ENCODE results near the gene CCDC73.

CCDC73 gene

GRCh38 chr11:32820497-32820896 lies 26.0 kb upstream of the CCDC73 start:
- Histone ChIP-seq H3K9me3 (replicated peaks in 1 of 11) (no peaks in the 10 kb centered on the region), H3K27ac (no peak overlapping the region), H3K4me3 (no peak overlapping the region), H3K27me3 (no peaks in the 10 kb centered on the region), H3K4me1 (peaks cover 0 to 23% (median 4%) of the 10 kb centered on the region in 10 experiments; a peak in 8 of 20 replicates), H3K9ac (no peak overlapping the region), H3K36me3 (no peaks in the 10 kb centered on the region), H4K20me1 (no peaks in the 10 kb centered on the region), H3K4me2 (no peak overlapping the region)
- no peak for TF ChIP-seq Cebpa-rat (IDR thresholded peaks at IDR 0.05)

- no peak overlapping the region for H3K27ac ChIP-seq
- peak overlapping the region in 2 of 11 experiments; percentile 8 to 19; a peak in 2 of 22 replicates for H3K4me2 ChIP-seq
- H3K9me3 ChIP-seq (replicated peaks in 1 of 11), result no peaks in the 10 kb centered on the region
- no peaks in the 10 kb centered on the region for H4K20me1 ChIP-seq
- H3K4me3 ChIP-seq, result no peak overlapping the region
- no peak for TF ChIP-seq Cebpa-rat (IDR thresholded peaks at IDR 0.05)
- no peaks in the 10 kb centered on the region for H3K36me3 ChIP-seq
- no peak overlapping the region for H3K9ac ChIP-seq
- no peaks in the 10 kb centered on the region for H3K27me3 ChIP-seq
- H3K4me1 ChIP-seq, result peaks cover 0 to 23% (median 4%) of the 10 kb centered on the region in 10 experiments; a peak in 8 of 20 replicates
These were observed 24.7 kb upstream of the CCDC73 start for GRCh38 chr11:32819187-32819586.

GRCh38 chr11:32817852-32818183 lies 23.4 kb upstream of the CCDC73 start:
- Histone ChIP-seq H3K36me3 (no peaks in the 10 kb centered on the region), H4K20me1 (no peaks in the 10 kb centered on the region), H3K4me2 (no peak overlapping the region), H3K4me3 (no peak overlapping the region), H3K9me3 (replicated peaks in 1 of 11) (no peaks in the 10 kb centered on the region), H3K27me3 (no peaks in the 10 kb centered on the region), H3K9ac (no peak overlapping the region), H3K27ac (no peak overlapping the region), H3K4me1 (peaks cover 0 to 17% (median 2%) of the 10 kb centered on the region in 10 experiments; a peak in 8 of 20 replicates)
- no peak for TF ChIP-seq Cebpa-rat (IDR thresholded peaks at IDR 0.05)

GRCh38 chr11:32817181-32817851 lies 22.9 kb upstream of the CCDC73 start:
- Histone ChIP-seq H3K27ac (no peak overlapping the region), H3K4me1 (peaks cover 0 to 14% (median 2%) of the 10 kb centered on the region in 10 experiments; a peak in 6 of 20 replicates), H3K4me2 (no peak overlapping the region), H3K9me3 (replicated peaks in 1 of 11) (no peaks in the 10 kb centered on the region), H3K27me3 (no peaks in the 10 kb centered on the region), H3K9ac (no peak overlapping the region), H3K36me3 (no peaks in the 10 kb centered on the region), H4K20me1 (no peaks in the 10 kb centered on the region), H3K4me3 (no peak overlapping the region)
- no peak for TF ChIP-seq Cebpa-rat (IDR thresholded peaks at IDR 0.05)

GRCh38 chr11:32809313-32809712 lies 14.9 kb upstream of the CCDC73 start:
- H3K36me3 ChIP-seq, result no peaks in the 10 kb centered on the region
- no peak for TF ChIP-seq Cebpa-rat (IDR thresholded peaks at IDR 0.05)

GRCh38 chr11:32796425-32796824 lies 2.0 kb upstream of the CCDC73 start:
- H3K4me3 ChIP-seq, result no peak overlapping the region
- H3K27ac ChIP-seq, result no peak overlapping the region
- TF ChIP-seq Cebpa-rat (IDR thresholded peaks at IDR 0.05), result no peak
- no peaks in the 10 kb centered on the region for H3K36me3 ChIP-seq
- no peaks in the 10 kb centered on the region for H4K20me1 ChIP-seq
- H3K27me3 ChIP-seq, result no peaks in the 10 kb centered on the region
- no peaks in the 10 kb centered on the region for H3K9me3 ChIP-seq (replicated peaks in 1 of 11)
- H3K9ac ChIP-seq, result no peak overlapping the region
- no peak overlapping the region for H3K4me2 ChIP-seq
- H3K4me1 ChIP-seq, result no peaks in the 10 kb centered on the region

More at GRCh38 chr11:32809313-32809712, 14.9 kb upstream of the CCDC73 start:
- Histone ChIP-seq H3K4me1 (no peaks in the 10 kb centered on the region), H3K27me3 (no peaks in the 10 kb centered on the region), H3K4me2 (no peak overlapping the region), H3K9ac (no peak overlapping the region), H3K4me3 (no peak overlapping the region), H3K27ac (no peak overlapping the region), H3K9me3 (replicated peaks in 1 of 11) (no peaks in the 10 kb centered on the region), H4K20me1 (no peaks in the 10 kb centered on the region)

GRCh38 chr11:32792948-32793475 lies 1.4 kb downstream of the CCDC73 start:
- Histone ChIP-seq H3K27ac (no peak overlapping the region), H3K9ac (peak overlapping the region in 8 of 11 experiments; percentile 9 to 57 (median 42); a peak in 5 of 22 replicates), H3K9me3 (replicated peaks in 1 of 11) (no peaks in the 10 kb centered on the region), H3K4me1 (no peaks in the 10 kb centered on the region), H3K4me2 (peak overlapping the region; percentile 14 to 72 (median 52); a peak in 19 of 22 replicates), H3K36me3 (no peaks in the 10 kb centered on the region), H3K27me3 (no peaks in the 10 kb centered on the region), H3K4me3 (peak overlapping the region in 1 of 10 experiments; percentile 4; a peak in 1 of 20 replicates), H4K20me1 (no peaks in the 10 kb centered on the region)
- TF ChIP-seq Cebpa-rat (IDR thresholded peaks at IDR 0.05), result no peak

- H4K20me1 ChIP-seq, result no peaks in the 10 kb centered on the region
- H3K4me1 ChIP-seq, result no peaks in the 10 kb centered on the region
- peak overlapping the region in 1 of 10 experiments; percentile 4; a peak in 1 of 20 replicates for H3K4me3 ChIP-seq
- TF ChIP-seq Cebpa-rat (IDR thresholded peaks at IDR 0.05), result no peak
- no peak overlapping the region for H3K9ac ChIP-seq
- no peaks in the 10 kb centered on the region for H3K36me3 ChIP-seq
- no peaks in the 10 kb centered on the region for H3K9me3 ChIP-seq (replicated peaks in 1 of 11)
- no peak overlapping the region for H3K27ac ChIP-seq
- no peaks in the 10 kb centered on the region for H3K27me3 ChIP-seq
- H3K4me2 ChIP-seq, result peak overlapping the region in 9 of 11 experiments; percentile 14 to 71 (median 52); a peak in 14 of 22 replicates
These were observed 2.1 kb downstream of the CCDC73 start for GRCh38 chr11:32792111-32792947.

GRCh38 chr11:32790916-32791315 lies 3.5 kb downstream of the CCDC73 start:
- Histone ChIP-seq H3K36me3 (no peaks in the 10 kb centered on the region), H3K9ac (no peak overlapping the region), H4K20me1 (no peaks in the 10 kb centered on the region), H3K4me3 (no peak overlapping the region), H3K4me1 (no peaks in the 10 kb centered on the region), H3K4me2 (no peak overlapping the region), H3K27me3 (no peaks in the 10 kb centered on the region), H3K9me3 (replicated peaks in 1 of 11) (no peaks in the 10 kb centered on the region), H3K27ac (no peak overlapping the region)
- no peak for TF ChIP-seq Cebpa-rat (IDR thresholded peaks at IDR 0.05)
